ENCODE results near the gene FLNA.

FLNA gene

DNA sequence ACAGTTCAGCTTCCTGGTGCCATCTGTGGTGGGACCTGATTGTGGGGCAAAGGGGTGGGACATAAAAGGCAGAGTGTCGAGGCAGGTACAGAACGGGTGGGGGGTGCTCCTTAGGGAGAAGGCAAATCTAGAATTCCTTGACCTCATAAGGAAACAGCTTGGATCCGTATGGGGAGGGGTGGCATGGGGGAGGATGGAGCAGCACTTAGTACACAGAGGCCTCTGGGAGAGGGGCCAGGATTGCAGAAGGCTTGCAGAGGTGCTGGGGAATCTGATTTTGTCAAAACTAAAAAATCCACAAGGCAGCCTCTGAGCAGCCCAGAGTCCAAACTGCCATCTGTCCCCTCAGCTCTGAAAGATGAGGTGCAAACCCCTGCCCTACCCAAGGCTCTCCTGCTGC is 2.3 kb upstream of the FLNA start:
- in situ Hi-C loops (cut with MboI; ENCODE audit: low sequenced_read_pairs) = no loop called here

DNA sequence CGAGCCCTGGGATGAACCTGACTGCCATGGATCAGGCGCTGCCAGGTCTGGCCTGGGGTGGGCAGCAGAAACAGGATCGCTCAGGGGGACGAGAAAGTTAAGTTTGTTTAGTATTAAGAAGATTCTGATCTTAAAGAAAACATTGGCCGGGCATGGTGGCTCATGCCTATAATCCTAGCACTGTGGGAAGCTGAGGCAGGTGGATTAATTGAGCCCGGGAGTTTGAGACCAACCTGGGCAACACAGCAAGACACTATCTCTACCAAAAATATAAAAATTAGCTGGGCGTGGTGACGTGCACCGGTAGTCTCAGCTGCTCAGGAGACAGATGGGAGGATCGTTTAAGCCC is 696 bp upstream of the FLNA start:
- in situ Hi-C loops (cut with MboI; ENCODE audit: low sequenced_read_pairs) = no loop called here

DNA sequence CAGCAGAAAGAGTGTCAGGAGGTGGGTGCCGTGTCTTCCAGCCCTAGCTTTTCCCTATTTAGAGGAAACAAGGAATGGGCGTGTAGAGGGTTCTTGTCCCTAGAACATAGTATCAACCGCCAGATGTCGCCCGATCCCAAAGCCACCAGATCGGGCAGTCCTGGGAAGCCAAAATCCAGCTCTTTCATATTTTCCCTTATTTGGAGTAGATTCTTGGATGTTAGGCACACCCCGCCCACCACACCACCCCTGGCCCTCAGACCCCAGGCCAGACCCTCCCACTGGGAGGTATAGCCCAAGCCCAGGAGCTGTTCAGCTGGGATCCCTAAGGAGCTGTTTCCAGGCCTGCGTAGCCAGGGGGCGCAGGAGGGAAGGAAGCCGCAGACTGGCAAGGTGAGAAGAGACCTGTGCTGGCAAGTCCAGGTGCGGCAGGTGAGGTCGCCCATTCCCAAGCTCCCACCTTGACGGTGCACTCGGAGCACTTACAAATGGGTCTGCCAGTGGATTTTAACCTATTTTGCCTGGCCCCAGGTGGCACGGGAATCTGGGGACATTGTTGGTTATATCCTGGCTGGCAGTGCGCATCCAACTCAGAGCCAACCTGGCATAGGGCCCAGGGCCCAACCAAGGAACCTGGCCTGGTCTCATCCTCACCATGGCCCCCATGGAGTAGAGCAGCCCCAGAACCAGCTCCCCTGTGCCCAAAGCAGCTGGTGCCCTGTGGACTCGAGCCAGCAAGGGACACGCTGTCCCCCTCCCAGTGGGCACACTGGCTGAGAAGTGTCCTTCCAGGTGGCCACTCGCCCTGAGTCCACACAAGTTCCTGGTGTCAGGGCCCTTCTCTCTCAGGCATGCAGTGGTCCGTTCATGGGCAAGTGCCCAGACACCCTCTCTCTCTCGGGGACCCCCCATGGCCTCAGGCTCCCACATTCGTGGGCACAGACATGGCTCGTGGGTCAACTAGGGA is 811 bp downstream of the FLNA start:
- in situ Hi-C loops (cut with MboI; ENCODE audit: low sequenced_read_pairs) = no loop called here

DNA sequence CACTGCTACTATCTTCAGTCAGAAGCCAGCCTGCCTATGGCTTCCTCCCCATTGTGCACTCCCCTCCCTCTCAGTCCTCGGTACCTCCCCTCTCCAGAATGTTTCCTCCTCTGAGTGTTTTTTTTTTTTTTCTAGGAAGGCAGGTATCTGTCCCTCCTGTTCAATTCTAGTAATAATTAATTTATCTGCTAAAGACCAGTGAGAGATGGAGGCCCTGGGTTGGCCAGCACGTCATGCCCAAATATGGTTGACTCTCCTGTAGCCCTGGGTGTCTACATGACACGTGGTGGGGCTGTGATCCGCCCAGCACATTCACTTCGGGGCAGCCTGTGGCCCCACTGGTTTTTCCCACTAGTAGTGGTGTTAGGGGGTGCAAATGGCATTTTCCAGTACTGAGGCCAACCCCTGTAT is 1.8 kb downstream of the FLNA start:
- in situ Hi-C loops (cut with MboI; ENCODE audit: low sequenced_read_pairs) = no loop called here

DNA sequence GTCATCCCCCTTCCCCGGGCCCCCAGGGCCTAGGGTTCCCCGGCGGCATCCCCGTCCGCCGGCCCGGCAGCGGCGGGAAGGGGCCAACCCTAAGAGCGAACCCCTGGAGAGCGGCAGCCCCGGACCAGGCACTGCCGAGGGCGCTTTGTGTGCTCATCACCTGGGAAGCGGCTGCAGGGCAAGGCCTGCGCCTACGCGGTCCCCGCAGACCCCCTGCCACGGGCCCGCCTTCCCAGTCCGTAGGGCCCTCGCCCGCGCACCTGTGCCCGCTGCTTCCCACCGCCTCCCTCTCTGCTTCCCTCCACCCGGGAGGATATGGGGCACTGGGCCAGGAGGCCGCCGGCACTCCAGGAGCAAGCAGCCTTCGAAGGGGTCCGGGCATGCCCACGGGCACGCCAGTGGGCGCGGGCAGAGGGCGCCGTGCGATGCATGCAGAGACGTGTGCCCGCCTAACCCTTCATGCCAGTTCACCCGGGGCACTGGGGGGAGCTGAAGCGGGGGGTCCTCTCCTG is 2.6 kb downstream of the FLNA start:
- in situ Hi-C loops (cut with MboI; ENCODE audit: low sequenced_read_pairs) = no loop called here

DNA sequence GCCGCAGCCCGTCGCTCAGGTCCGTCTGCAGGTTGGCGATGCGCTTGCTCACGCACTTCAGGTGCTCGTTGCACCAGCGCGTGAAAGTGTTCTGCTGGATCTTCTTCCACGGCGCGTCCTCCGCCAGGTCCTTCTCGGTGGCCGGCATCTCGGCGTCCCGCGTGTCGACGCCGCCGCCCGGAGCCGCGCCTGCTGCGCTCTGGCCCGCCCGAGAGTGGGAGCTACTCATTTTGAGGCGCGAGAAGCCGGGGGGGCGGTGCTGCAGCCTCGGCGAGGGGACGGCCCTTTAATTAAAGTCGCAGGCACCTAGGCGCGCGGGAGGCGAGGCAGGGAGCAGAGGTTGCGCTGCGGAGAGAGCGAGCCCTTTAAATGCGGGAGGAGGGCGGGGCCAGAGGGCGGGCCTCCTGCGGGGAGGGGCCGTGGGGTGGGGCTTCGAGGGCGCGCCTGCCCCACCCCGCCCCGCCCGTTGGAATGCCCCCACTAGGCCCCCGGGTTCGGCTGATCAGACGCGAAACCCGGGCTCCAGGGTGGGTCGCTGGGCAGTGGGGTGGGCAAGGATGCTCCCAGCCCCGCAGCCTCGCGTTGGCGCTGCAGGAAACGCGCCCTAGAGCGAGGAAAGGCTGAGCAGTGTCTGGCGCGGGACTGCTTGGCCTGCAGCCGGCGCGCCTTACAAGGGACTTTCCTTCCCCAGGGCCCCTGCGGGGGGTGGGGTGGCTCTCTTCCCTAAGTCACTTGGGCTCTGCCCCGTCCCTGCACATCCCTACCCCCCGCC is 3.2 kb downstream of the FLNA start:
- in situ Hi-C loops (cut with MboI; ENCODE audit: low sequenced_read_pairs) = no loop called here

DNA sequence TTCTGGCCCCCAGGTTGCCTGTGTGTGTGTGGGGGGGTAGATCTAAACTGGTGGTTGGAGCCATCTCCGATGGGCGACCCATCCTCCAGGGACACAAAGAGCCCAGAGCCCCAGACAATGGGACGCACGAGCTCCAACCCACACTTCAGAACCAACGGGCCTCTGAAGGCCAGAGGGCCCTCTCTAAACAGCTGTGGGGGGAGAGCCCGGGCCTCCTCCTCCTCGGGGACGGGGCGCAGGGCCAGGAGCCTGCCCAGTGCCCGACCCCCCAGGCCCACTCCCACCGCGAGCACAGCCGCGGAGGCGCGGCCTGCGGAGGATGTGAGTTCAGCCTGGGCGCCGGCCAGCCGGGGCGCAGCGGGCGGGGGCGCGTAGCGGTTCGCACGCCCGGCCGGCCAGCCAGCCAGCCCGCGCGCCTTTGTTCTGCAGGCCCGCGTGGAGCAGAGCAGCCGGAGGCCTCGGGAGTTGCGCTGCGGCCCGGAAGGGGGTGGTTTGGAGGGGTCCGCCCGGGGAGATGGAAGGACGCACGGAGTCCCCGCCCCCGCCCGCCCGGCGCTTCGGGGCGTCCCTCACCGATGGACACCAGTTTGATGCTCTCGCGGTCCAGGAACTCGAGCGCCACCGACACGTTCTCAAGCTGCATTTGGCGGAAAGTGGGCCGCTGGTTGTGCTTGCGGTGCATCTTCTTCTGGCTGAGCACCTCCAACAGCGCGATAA is 4.0 kb downstream of the FLNA start:
- in situ Hi-C loops (cut with MboI; ENCODE audit: low sequenced_read_pairs) = no loop called here

DNA sequence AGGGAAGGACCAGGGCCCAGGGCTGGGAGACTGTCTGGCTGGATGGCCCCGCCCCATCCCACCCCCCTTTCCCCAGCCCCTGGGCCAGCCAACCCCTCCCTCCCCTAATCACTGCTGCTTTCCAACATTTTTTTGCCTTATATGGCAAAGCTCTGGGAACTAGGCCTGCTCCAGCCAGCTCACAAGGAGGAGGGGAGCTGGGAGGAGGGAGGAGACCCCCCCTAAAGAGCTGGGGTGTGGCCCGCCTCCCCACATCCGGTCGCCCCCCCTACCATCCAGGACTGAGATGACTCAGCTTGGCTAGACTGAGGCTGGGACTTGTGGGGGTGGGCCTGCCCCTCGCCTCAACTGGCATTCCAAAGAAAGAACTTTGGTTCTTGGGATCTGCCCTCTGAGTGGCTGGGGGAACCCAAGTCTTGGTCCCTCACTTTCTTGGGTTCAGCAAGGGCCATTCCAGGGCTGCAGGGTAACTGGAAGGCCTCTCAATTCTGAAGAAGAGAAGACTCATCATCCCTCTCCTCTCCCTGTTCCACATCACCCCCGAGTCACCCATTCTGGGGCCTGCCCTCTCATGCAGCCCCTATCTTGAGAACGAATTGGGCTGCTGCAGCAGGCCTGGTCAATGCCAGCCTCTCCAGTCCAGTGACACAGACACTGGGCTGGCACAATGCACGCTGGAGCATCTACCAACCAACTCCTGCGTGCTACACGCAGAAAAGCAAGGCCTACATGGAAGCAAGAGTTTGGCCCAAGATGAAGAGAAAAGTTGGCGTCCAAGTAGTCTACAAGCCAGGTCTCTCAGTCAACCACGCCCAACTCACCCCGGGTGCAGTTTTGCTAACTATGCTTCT is 4.8 kb downstream of the FLNA start:
- in situ Hi-C loops (cut with MboI; ENCODE audit: low sequenced_read_pairs) = no loop called here

DNA sequence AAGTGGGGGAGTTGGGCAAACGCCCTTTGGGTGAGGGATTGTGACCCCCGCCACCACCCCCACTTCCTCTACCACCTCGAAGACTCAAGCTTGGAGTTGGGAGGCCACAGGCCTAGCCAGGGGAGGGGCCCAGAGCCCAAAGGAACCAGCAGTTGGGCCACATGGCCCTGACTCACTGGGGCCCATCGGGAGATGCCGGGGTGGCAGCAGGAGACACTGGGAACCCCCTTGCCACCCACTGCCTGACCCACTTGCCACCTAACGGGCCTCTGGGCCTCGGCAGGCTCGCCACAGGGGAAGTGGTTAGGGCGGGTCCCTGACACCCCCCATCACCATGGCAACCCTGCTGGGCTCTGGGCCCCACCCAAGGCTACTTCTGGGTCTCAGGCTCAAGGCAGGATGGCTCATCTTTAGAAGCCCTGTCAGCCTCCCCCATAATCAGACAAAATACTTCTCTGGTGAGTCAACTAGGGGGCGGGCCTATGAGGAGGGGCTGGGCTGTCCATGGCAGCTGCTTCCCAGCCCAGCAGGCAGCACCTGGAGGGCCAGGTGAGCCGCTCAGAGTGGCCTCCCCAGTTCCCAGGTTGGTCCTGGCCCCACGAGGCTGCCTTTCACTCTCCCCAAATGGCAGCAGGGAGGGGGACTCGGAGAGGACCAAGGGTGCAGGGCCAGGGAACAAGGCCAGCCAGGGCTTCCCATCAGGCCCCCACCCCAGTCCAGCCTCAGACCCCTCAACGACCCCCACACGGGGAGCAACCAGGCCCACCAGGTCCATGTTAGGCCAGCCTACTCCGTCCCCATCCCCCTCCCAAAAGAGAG is 5.6 kb downstream of the FLNA start:
- in situ Hi-C loops (cut with MboI; ENCODE audit: low sequenced_read_pairs) = no loop called here

DNA sequence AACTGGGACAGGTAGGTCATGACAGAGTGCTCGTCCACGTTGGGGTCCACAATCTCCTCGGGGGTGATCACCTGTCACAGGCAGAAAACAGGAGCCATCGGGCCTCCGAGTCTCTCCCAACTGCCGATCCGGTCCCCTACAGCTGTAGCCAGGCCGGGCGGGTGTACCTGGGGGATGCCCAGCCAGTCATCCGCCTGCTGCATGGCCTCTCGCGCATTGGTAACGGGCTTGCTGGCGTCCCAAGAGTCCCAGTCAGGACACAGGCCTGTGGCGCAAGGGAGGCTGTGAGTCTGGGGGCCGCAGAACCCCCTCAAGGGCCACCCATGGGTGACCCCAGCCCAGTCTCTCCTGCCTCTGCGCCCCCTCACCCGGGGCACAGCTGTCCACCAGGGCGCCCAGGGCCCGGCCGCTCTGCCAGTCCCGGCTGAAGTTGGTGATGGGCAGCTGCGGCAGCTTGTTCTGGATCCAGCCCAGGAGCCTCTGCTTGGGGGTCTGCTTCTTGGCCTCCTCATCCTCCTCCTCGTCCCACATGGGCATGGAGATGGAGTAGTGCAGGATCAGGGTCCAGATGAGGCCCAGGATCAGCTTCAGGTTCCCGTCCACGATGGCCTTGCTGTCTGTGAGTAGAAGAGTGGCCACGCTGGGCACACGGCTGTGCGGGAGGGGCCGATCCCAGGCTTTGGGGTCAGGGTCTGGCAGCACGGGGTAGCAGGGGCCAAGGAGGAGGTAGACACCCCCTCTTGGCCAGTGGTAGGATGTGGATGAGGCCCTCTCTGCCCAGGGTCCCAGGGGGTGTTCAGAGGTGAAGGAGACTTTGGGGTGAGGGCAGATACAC is 6.7 kb downstream of the FLNA start:
- in situ Hi-C loops (cut with MboI; ENCODE audit: low sequenced_read_pairs) = no loop called here

DNA sequence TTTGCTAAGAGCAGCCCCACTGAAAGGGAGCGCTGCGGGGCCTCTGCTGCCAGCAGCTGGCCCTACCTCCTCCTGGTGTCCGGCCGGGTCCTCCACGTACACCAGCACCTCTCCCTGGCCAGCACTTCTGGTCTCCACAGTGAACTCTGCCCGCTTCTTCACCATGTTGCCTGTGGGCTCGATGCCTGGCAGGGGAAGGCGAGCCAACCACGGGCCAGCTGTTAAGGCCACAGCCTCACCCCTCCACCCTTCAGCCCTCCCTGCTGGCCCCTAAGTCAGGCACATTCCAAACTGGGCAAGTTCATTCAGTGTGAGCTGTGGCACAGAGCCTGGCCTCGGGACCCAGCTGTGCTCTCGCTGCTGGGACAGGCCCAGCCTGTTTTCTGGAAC is 7.8 kb downstream of the FLNA start:
- in situ Hi-C loops (cut with MboI; ENCODE audit: low sequenced_read_pairs) = no loop called here

DNA sequence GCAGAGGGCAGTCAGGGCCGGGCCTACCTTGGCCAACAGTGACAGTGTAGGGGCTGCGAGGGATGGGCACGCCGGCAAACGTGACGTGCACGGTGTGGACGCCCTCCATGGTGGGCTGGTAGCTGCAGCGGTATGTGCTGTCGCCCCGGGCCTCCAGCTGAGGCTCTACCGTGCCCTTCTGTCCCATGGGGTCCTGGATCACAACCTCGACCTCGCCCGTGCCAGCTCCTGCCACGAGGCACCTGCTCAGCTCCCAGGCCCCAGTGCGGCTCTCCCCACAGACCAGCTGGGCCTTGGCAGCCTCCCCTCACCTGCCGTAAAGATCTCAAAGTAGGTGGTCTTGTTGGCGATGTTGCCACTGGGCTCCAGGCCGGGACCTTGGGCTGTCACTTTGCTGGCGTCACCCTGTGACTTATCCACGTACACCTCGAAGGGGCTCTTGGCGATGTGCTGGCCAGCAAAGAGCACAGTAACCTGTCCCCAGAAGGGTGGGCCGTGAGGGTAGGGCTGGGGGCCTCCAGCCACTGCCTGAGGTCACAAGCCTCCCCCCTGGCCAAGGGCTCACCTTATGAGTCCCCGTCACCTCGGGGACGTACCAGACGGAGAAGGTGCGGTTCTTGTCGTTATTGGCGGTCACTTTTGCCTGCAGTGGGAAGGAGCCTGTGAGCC is 8.3 kb downstream of the FLNA start:
- in situ Hi-C loops (cut with MboI; ENCODE audit: low sequenced_read_pairs) = no loop called here

DNA sequence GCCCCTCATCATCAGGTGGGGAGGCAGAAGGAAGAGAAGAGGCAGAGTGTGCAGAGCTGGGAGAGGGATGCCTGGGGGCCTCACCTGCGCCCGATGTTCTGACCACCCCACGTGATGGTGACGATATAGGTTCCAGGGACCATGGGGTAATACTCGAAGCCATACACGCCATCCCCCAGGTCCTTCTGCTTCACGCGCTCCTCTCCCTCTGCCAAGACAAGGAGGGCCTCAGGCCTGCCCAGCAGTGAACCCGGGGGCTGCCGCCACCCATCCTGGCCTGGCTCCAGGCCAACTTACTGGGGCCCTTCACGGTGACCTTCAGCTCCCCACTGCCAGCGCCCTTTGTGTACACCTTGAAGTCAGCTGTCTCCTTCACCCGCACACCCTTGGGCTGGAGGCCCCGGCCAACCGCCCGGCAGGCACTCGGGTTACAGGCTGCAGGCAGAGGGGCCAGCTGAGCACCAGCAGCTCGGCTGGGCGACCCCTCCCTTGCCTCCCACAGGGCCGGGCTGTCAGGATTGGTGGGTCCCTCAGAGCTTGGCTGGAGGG is 9.3 kb downstream of the FLNA start:
- in situ Hi-C loops (cut with MboI; ENCODE audit: low sequenced_read_pairs) = no loop called here

DNA sequence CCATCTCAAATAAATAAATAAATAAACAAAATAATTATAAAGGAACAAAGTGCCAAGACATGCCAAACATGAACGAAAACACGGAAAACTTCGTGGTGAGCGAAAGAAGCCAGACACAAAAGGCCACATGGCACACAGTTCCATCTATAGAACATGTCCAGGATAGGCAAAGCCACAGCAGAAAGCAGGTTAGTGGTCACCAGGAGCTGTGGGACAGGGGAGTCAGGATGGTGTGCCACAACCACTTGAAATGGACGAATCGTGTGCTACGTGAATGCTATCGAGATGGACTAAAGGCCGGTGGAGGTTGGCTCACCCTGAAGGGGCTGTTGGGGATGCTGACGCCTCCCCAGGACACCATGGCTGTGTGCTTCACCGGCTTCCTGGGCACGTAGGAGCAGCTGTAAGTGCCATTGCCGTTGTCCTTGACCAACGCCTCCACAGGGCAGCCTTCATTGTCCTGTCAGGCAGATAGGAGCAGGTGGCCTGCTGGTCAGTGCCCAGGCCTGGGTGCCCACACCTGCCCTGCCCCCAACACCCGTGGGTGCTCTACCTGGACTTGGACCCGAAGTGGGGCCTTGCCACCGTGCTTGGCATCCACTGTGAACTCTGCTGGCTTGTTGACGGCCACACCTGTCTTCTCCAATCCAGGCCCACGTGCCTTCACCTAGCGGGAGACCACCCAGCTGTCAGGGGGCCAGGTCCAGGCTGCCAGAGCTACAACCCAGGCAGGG is 10.6 kb downstream of the FLNA start:
- in situ Hi-C loops (cut with MboI; ENCODE audit: low sequenced_read_pairs) = no loop called here

DNA sequence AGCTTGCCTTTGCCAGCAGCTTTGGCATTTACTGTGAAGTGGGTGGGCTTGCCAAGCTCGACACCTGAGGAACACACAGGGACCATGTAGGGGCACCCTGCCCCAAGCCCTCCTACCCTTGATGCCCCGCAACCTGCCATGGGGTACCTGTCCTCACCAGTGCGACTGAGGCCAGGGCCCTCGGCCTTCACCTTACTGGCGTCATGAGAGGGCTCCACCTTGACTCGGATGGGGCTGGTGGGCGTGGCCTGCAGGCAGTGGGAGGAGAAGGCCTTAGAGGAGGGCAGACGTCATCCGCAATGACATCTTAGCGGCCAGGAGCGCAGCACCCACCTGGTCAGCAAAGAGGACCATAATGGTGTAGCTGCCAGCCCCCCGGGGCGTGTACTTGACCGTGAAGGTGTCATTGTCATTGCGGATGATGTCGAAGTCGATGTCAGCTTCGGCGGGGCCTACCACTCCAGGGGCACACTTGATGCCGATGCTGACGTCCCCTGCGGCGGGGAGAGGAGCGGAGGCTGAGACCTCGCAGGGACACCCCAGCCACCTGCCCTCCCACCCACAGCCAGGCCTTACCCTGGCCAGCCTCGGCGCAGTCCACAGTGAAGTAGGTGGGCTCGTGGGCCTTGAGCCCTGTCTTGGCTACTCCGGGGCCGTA is 12.2 kb downstream of the FLNA start:
- in situ Hi-C loops (cut with MboI; ENCODE audit: low sequenced_read_pairs) = no loop called here

DNA sequence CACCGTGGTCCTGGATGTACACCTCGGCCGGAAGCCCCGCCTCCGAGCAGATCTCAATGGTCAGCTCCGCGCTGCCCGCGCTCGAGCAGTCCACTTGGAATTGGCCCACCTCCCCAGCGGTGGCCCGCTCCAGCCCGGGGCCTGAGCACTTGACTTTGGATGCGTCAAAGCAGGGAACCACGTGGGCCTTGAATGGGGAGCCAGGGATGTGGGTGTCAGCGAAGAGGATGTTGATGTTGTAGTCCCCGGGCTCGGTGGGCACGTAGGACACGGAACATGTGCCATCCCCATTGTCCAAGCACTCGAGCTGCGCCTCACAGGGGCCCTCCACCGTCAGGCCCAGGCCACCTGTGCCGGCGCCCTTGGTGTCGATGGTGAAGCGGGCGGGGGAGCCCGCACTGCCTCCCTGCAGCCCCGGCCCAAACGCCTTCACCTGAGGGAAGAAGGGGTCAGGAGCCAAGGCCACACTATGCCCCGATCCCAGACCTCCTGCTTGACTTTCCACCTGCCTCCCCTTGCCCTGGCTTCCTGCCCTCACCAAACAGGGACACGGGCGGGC is 14.2 kb downstream of the FLNA start:
- in situ Hi-C loops (cut with MboI; ENCODE audit: low sequenced_read_pairs) = no loop called here
